A549 treated with AZD9567 at 1 μM for 4 hours (cell line): Measurements from ENCODE around the gene OR4L1. TPM values are rescaled to one million over a fixed set of nuclear protein-coding genes. Genes with fewer than 3 reads are reported as not detected.

ENCODE experiments used
- total RNA-seq: library from RNA; stranded (reverse); fragments of 200-300 nt; extraction: Qiagen RNA extraction; gene quantifications from 5 replicates; pipeline ENCODE4 v1.2.3, GENCODE V29; 2022; ENCODE audit not compliant: insufficient read depth

The OR4L1 gene, protein sequence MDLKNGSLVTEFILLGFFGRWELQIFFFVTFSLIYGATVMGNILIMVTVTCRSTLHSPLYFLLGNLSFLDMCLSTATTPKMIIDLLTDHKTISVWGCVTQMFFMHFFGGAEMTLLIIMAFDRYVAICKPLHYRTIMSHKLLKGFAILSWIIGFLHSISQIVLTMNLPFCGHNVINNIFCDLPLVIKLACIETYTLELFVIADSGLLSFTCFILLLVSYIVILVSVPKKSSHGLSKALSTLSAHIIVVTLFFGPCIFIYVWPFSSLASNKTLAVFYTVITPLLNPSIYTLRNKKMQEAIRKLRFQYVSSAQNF
- total RNA-seq, result not detected in 5 replicates

GRCh38 chr14:20059745-20060144 lies at the start of gene OR4L1:
TSS of gene OR4L1 (plus strand) at chr14:20060045. CDS start at chr14:20060045, 0 bp downstream.

DNA sequence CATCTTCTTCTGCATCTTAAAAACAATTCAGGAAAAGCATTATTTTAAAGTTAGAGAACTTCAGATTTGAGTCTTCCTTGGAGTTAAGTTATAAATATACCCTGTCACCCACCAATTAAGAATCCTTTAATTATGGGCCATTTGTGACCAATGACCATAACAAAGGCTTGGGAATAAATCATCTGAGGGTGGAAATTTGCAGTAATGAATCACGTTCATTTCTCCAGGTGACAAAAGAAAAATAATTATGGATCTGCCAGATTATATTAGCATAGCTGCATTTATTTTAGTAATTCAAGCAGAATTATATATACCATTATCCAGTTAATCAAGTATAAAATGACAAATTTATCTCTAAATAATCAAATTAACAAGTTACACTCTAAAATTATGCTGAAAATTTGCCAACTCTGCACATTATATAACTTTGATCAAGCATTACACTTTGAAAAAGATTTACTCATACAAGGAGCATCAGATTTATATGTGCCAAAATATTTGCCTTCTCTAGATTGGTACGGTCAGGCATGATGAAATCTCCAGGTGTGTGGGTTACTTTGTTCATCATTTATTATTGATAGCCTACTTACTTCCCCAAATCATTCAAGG lies 40.5 kb upstream of the OR4L1 start, which contains the start of gene OR4K14:
OR4K14 (minus strand) TSS at position 51 of the 609 bp plus-strand sequence. CDS start 4,114 bp downstream, outside the sequence.

DNA sequence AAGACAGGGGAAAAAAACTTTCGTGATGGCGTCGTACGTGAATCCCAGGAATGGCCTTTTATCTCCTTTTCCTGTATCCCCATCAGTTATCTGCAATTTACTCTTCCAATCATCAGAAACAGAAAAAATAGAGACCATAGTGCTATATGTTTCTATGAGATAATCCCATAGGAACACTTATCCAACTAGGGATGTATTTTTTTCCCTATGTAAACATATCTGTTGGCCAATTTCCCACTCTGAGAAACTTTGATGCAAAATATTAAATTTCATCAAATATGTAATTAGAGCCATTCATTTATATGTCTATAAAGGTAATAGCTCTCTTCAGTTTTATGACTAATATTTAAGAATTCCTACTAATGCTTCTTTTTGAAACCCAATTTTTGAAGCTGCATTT lies 23.9 kb upstream of the OR4L1 start, which contains the start of gene OR4K13:
OR4K13 (minus strand) TSS at position 101 of the 400 bp plus-strand sequence. CDS start 1,280 bp downstream, outside the sequence.

DNA sequence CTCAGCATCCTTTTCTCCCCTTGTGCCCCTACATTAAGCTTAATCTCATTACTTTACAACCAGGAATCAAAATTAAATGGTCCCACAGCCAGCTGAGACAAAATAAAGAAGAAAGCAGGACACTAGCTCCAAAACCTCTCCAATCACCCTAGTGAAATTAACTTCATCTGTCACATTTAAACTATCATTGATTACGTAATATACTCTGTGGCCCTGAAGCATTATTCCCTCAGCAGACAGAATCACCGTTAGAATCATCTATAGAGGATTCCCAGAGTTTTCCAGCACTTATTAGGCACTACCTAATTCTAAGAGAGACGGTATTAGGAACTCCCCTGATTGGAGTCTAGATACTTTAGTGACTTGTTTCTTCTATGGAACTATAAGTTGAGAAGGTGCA lies 50.6 kb downstream of the OR4L1 start, which contains the start of gene OR4K17:
OR4K17 (plus strand) TSS at position 302 of the 400 bp plus-strand sequence. CDS start 6,761 bp downstream, outside the sequence.

Other genes with a start within 250 kb of the OR4L1 start
- not detected in 5 replicates for gene OR4K2, start 184.9 kb upstream of the OR4L1 start, total RNA-seq
- not detected in 5 replicates for gene OR4K5, start 139.4 kb upstream of the OR4L1 start, total RNA-seq
- not detected in 5 replicates for gene OR4K1, start 129.1 kb upstream of the OR4L1 start, total RNA-seq
- gene OR4K15, start 84.5 kb upstream of the OR4L1 start, total RNA-seq, result not detected in 5 replicates
- gene OR4Q2, start 57.9 kb upstream of the OR4L1 start, total RNA-seq, result not detected in 5 replicates
- not detected in 5 replicates for gene OR4K14, start 40.7 kb upstream of the OR4L1 start, total RNA-seq
- not detected in 5 replicates for gene OR4K13, start 24.0 kb upstream of the OR4L1 start, total RNA-seq
- not detected in 5 replicates for gene OR4K17, start 50.7 kb downstream of the OR4L1 start, total RNA-seq
- gene OR4N5, start 78.8 kb downstream of the OR4L1 start, total RNA-seq, result not detected in 5 replicates
- not detected in 5 replicates for gene OR11G2, start 130.9 kb downstream of the OR4L1 start, total RNA-seq
- not detected in 5 replicates for gene OR11H6, start 163.7 kb downstream of the OR4L1 start, total RNA-seq
- not detected in 5 replicates for gene OR11H7, start 168.9 kb downstream of the OR4L1 start, total RNA-seq
- gene OR11H4, start 179.2 kb downstream of the OR4L1 start, total RNA-seq, result not detected in 5 replicates
- gene TTC5, start 245.9 kb downstream of the OR4L1 start, total RNA-seq, result 14.7 to 19.0 TPM (median 17.6 TPM) in 5 replicates